Ramos (cell line): ENCODE data around the gene SPINK8.
"Not testable (repeated sequence)": the region's sequence is repeated elsewhere in the genome, so short reads cannot be mapped to it uniquely, and the experiment has no call there.

ENCODE experiments used
- in situ Hi-C: fragments of 300-500 bp; cut with MboI; formaldehyde crosslinking; loops from one replicate; pipeline ENCODE4 v1.14.3; 2022; ENCODE audit warnings: low sequenced_read_pairs; ENCODE audit not compliant: unreplicated experiment

The SPINK8 gene

GRCh38 chr3:48331706-48332435, 1.6 kb downstream of the SPINK8 start:
- in situ Hi-C loops, result not testable (repeated sequence)

- in situ Hi-C loops, result no loop called here
These were observed 12.5 kb downstream of the SPINK8 start for GRCh38 chr3:48320996-48321395.

- in situ Hi-C loops, result no loop called here
These were observed 14.6 kb downstream of the SPINK8 start for GRCh38 chr3:48318713-48319468.

GRCh38 chr3:48314542-48314941, 18.9 kb downstream of the SPINK8 start:
- in situ Hi-C loops, result no loop called here

- in situ Hi-C loops, result no loop called here
These were observed 26.5 kb downstream of the SPINK8 start for GRCh38 chr3:48306860-48307530.

- in situ Hi-C loops, result no loop called here
These were observed 27.2 kb downstream of the SPINK8 start for GRCh38 chr3:48306290-48306689.

GRCh38 chr3:48305396-48305795, 28.1 kb downstream of the SPINK8 start:
- in situ Hi-C loops, result no loop called here

- in situ Hi-C loops, result no loop called here
These were observed 30.4 kb downstream of the SPINK8 start for GRCh38 chr3:48303021-48303420.

GRCh38 chr3:48301800-48302166, 31.7 kb downstream of the SPINK8 start:
- in situ Hi-C loops, result no loop called here

GRCh38 chr3:48301020-48301799, 32.3 kb downstream of the SPINK8 start, which contains the start of gene NME6:
Gene NME6 (minus strand): TSS chr3:48301367.
- in situ Hi-C loops, result no loop called here

- in situ Hi-C loops, result no loop called here
These were observed 33.4 kb downstream of the SPINK8 start for GRCh38 chr3:48299746-48300712.

GRCh38 chr3:48297111-48297810, 36.2 kb downstream of the SPINK8 start:
- in situ Hi-C loops, result no loop called here

- in situ Hi-C loops, result no loop called here
These were observed 36.8 kb downstream of the SPINK8 start for GRCh38 chr3:48296699-48297098.

- in situ Hi-C loops, result no loop called here
These were observed 38.7 kb downstream of the SPINK8 start for GRCh38 chr3:48294611-48295263.

- in situ Hi-C loops, result no loop called here
These were observed 43.8 kb downstream of the SPINK8 start for GRCh38 chr3:48289659-48290058.

GRCh38 chr3:48287034-48287433, 46.4 kb downstream of the SPINK8 start:
- in situ Hi-C loops, result no loop called here

- in situ Hi-C loops, result no loop called here
These were observed 47.2 kb downstream of the SPINK8 start for GRCh38 chr3:48286308-48286707.

- in situ Hi-C loops, result no loop called here
These were observed 47.8 kb downstream of the SPINK8 start for GRCh38 chr3:48285675-48286074.
